SU-DHL-6 (cell line): Measurements from ENCODE around the gene CREB1.

Experiments
- H2AFZ ChIP-seq: fragments of 200-600 bp; sonication (generic); 2 replicates; pipeline ENCODE4 v1.6.1; 2014; ENCODE audit warnings: low read depth, mild to moderate bottlenecking, moderate library complexity, mixed read lengths, antibody characterized with exemption, low read length; ENCODE audit not compliant: severe bottlenecking
- H3F3A ChIP-seq: fragments of 200-600 bp; shearing (Covaris generic); 2 replicates; pipeline ENCODE4 v1.6.0; 2016; ENCODE audit warnings: antibody characterized with exemption, mild to moderate bottlenecking; ENCODE audit not compliant: insufficient read depth
- H3K27ac ChIP-seq: fragments of 200-600 bp; sonication (generic); 2 replicates; pipeline ENCODE4 v1.5.1; 2016; ENCODE audit warnings: low read depth, mild to moderate bottlenecking, low read length, moderate library complexity, mixed read lengths
- H3K27me3 ChIP-seq: fragments of 200-600 bp; sonication (generic), shearing (Covaris generic); 2 replicates; pipeline ENCODE4 v1.6.0; 2014; ENCODE audit warnings: mild to moderate bottlenecking, low read length
- H3K36me3 ChIP-seq: fragments of 200-600 bp; sonication (generic); 2 replicates; pipeline ENCODE4 v1.6.1; 2014; ENCODE audit warnings: mild to moderate bottlenecking, low read length, mixed read lengths
- H3K4me2 ChIP-seq: fragments of 300-600, 200-600 bp; shearing (Covaris generic), sonication (generic); 2 replicates; pipeline ENCODE4 v1.6.0; 2014; ENCODE audit warnings: low read length, low read depth, mild to moderate bottlenecking; ENCODE audit not compliant: poor library complexity, severe bottlenecking
- H3K4me3 ChIP-seq: fragments of 200-600 bp; sonication (generic); 2 replicates; pipeline ENCODE4 v1.5.1; 2014; ENCODE audit warnings: antibody characterized with exemption, low read length, mild to moderate bottlenecking, mixed read lengths; ENCODE audit not compliant: insufficient read depth, poor library complexity, severe bottlenecking
- H3K79me2 ChIP-seq: fragments of 200-600 bp; sonication (generic); 2 replicates; pipeline ENCODE4 v1.6.1; 2014; ENCODE audit warnings: mild to moderate bottlenecking, low read length, moderate library complexity; ENCODE audit not compliant: insufficient read depth
- H3K9ac ChIP-seq: fragments of 200-600 bp; sonication (generic); 2 replicates; pipeline ENCODE4 v1.7.0; 2014; ENCODE audit warnings: mild to moderate bottlenecking, low read length
- H3K9me2 ChIP-seq: fragments of 200-600 bp; sonication (generic); replicated peaks from 2 replicates; pipeline ENCODE4 v1.6.1; 2014; ENCODE audit warnings: low read length; ENCODE audit not compliant: insufficient read depth
- H3K9me3 ChIP-seq: fragments of 200-600 bp; sonication (generic); 2 replicates; pipeline ENCODE4 v1.6.1; 2014; ENCODE audit warnings: low read length, mixed read lengths; ENCODE audit not compliant: insufficient read depth
- H4K20me1 ChIP-seq: fragments of 200-600 bp; sonication (generic); 2 replicates; pipeline ENCODE4 v1.6.1; 2014; ENCODE audit warnings: low read depth, mild to moderate bottlenecking, antibody characterized with exemption, low read length, moderate library complexity, mixed read lengths
- CTCF ChIP-seq: fragments of 200-600 bp; sonication (generic); IDR thresholded peaks from one replicate; pipeline ENCODE4 v1.5.1; 2017; ENCODE audit warnings: antibody characterized with exemption, mild to moderate bottlenecking, low read length, moderate library complexity; ENCODE audit not compliant: insufficient read depth, poor library complexity, severe bottlenecking
- EZH2phosphoT487 ChIP-seq: fragments of 200-600 bp; sonication (generic), shearing (Covaris generic); conservative IDR thresholded peaks from 2 replicates; pipeline ENCODE4 v1.6.1; 2018; ENCODE audit warnings: mild to moderate bottlenecking, antibody characterized with exemption, low read length, moderate library complexity, mixed read lengths

CREB1 gene

GRCh38 chr2:207529330-207530159 is at the start of gene CREB1:
TSS of gene CREB1 (plus strand) at chr2:207529962. CDS start at chr2:207555636, 25,674 bp downstream.
- H3K9me2 ChIP-seq, result no peaks in the 10 kb centered on the region
- H3K79me2 ChIP-seq, result peaks cover 41% of the 10 kb centered on the region
- peak within 1 kb of the TSS; percentile 67 for H2AFZ ChIP-seq

GRCh38 chr2:207480521-207481040 is 49.2 kb upstream of the CREB1 start:
- Histone ChIP-seq H3K79me2 (no peaks in the 10 kb centered on the region), H3K36me3 (no peaks in the 10 kb centered on the region), H3F3A (no peaks in the 10 kb centered on the region), H3K27me3 (no peaks in the 10 kb centered on the region), H2AFZ (no peak overlapping the region), H3K27ac (no peak overlapping the region), H4K20me1 (no peaks in the 10 kb centered on the region), H3K9me2 (no peaks in the 10 kb centered on the region), H3K4me3 (no peak overlapping the region), H3K9me3 (no peaks in the 10 kb centered on the region), H3K4me2 (no peak overlapping the region), H3K9ac (no peak overlapping the region)
- TF ChIP-seq EZH2phosphoT487 (no peak), CTCF (no peak)

More at GRCh38 chr2:207529330-207530159, at the start of gene CREB1:
- Histone ChIP-seq H3K27me3 (no peaks in the 10 kb centered on the region), H3K36me3 (no peaks in the 10 kb centered on the region), H3F3A (peaks cover 7% of the 10 kb centered on the region; the same call in 1 of the 2 replicates), H3K9me3 (no peaks in the 10 kb centered on the region), H3K4me2 (peak within 1 kb of the TSS; percentile 79), H3K9ac (peak within 1 kb of the TSS; percentile 92), H4K20me1 (peaks cover 5% of the 10 kb centered on the region), H3K27ac (peak within 1 kb of the TSS; percentile 96), H3K4me3 (peak within 1 kb of the TSS; percentile 99)
- TF ChIP-seq EZH2phosphoT487 (no peak), CTCF (no peak)

- H3F3A ChIP-seq, result no peaks in the 10 kb centered on the region
- H3K9me2 ChIP-seq, result no peaks in the 10 kb centered on the region
- no peak overlapping the region for H3K9ac ChIP-seq
- no peaks in the 10 kb centered on the region for H3K27me3 ChIP-seq
- no peaks in the 10 kb centered on the region for H4K20me1 ChIP-seq
- H3K4me2 ChIP-seq, result no peak overlapping the region
- no peak for TF ChIP-seq CTCF
- TF ChIP-seq EZH2phosphoT487, result no peak
- no peak overlapping the region for H2AFZ ChIP-seq
- no peaks in the 10 kb centered on the region for H3K79me2 ChIP-seq
- H3K27ac ChIP-seq, result no peak overlapping the region
- H3K9me3 ChIP-seq, result no peaks in the 10 kb centered on the region
- no peak overlapping the region for H3K4me3 ChIP-seq
- no peaks in the 10 kb centered on the region for H3K36me3 ChIP-seq
Measured at GRCh38 chr2:207481924-207482323, 47.8 kb upstream of the CREB1 start.
